AG04450 (cell line): ENCODE results near the gene LARGE1. TPM values are rescaled to one million over a fixed set of nuclear protein-coding genes. Genes with fewer than 3 reads are reported as not detected.

Source experiments
- CTCF ChIA-PET: fragments of 300-600, 350-600 bp; formaldehyde crosslinking; extraction: SDS; loops from one replicate; lab custom pipeline; 2022; ENCODE audit warnings: antibody characterized with exemption, inconsistent platforms; lab: Charles Lee
- POLR2A ChIA-PET: fragments of 350-600 bp; formaldehyde crosslinking; extraction: SDS; loops from one replicate; lab custom pipeline; 2021; ENCODE audit warnings: antibody characterized with exemption, inconsistent platforms; lab: Yijun Ruan, JAX
- DNase-seq: peaks from one replicate; pipeline ENCODE4 v3.0.0-alpha.2; 2011; ENCODE audit warnings: low read depth, low spot score
- H3K27ac ChIP-seq: one replicate; pipeline ENCODE4 v1.5.1; 2012; ENCODE audit warnings: low read depth, low read length, control low read depth
- H3K27me3 ChIP-seq: one replicate; pipeline ENCODE4 v1.6.0; 2012; ENCODE audit warnings: low read length; ENCODE audit not compliant: control insufficient read depth, insufficient read depth
- H3K4me3 ChIP-seq: 2 replicates; pipeline ENCODE4 v1.5.1; 2011; ENCODE audit warnings: mild to moderate bottlenecking, low read depth, low read length, control low read depth
- H3K9me3 ChIP-seq: 2 replicates; pipeline ENCODE4 v1.5.1; 2012; ENCODE audit warnings: low read length; ENCODE audit not compliant: control insufficient read depth, insufficient read depth
- polyA plus RNA-seq: library from polyadenylated mRNA; depleted of rRNA; stranded (reverse); fragments of >200 nt; gene quantifications from 2 replicates; pipeline ENCODE4 v1.2.3, GENCODE V29; 2011
- TF ChIP-seq, protein P1 (sequence below): IDR thresholded peaks from 2 replicates; pipeline ENCODE4 v1.5.1; 2011; ENCODE audit warnings: low read depth, low read length, control low read depth, inconsistent platforms

LARGE1 gene
- polyA plus RNA-seq, 1 experiment: 8.4 TPM

DNA sequence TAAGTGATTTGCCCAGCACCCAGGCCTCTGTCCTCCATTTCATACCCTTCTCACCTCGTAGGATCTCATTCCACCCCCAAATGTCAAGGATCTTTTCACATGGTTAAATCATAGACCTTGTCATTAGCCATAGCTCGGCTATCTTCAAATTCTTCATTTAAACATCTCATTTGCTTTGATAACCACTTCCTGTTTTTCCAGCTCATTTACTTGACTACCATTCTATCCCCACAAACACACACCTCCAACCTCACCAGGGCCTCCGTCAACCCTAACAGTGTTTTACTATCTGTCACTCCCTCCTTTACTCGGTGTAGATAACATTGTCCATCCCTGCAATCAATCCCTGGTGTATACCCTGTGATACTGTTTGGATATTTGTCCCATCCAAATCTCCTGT is 36.8 kb upstream of the LARGE1 start:
- ChIA-PET POLR2A (no interaction called here), CTCF (no interaction called here)
- peaks cover 1% of the 10 kb centered on the region; the same call in 1 of the 2 replicates for H3K9me3 ChIP-seq
- no peak overlapping the region for H3K27ac ChIP-seq
- DNase-seq: no peak
- H3K27me3 ChIP-seq: no peaks in the 10 kb centered on the region
- no peak overlapping the region for H3K4me3 ChIP-seq
- TF ChIP-seq, protein P1, sequence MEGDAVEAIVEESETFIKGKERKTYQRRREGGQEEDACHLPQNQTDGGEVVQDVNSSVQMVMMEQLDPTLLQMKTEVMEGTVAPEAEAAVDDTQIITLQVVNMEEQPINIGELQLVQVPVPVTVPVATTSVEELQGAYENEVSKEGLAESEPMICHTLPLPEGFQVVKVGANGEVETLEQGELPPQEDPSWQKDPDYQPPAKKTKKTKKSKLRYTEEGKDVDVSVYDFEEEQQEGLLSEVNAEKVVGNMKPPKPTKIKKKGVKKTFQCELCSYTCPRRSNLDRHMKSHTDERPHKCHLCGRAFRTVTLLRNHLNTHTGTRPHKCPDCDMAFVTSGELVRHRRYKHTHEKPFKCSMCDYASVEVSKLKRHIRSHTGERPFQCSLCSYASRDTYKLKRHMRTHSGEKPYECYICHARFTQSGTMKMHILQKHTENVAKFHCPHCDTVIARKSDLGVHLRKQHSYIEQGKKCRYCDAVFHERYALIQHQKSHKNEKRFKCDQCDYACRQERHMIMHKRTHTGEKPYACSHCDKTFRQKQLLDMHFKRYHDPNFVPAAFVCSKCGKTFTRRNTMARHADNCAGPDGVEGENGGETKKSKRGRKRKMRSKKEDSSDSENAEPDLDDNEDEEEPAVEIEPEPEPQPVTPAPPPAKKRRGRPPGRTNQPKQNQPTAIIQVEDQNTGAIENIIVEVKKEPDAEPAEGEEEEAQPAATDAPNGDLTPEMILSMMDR: no peak

- Histone ChIP-seq H3K4me3 (no peak overlapping the region), H3K27ac (no peak overlapping the region), H3K27me3 (no peaks in the 10 kb centered on the region), H3K9me3 (peaks cover 4% of the 10 kb centered on the region; the same call in 1 of the 2 replicates)
- CTCF ChIA-PET: no interaction called here
- no peak for DNase-seq
- POLR2A ChIA-PET: no interaction called here
- TF ChIP-seq, protein P1: no peak
Measured at GRCh38 chr22:33952776-33953175, 32.5 kb upstream of the LARGE1 start.

GRCh38 chr22:33940741-33941140 is 20.5 kb upstream of the LARGE1 start:
- no peaks in the 10 kb centered on the region for H3K9me3 ChIP-seq
- ChIA-PET CTCF (interaction anchor here (3.8 kb wide), 1 partner anchor 18 kb away, joined by 22 read pairs; no protein-coding TSS in a partner anchor), POLR2A (no interaction called here)
- no peaks in the 10 kb centered on the region for H3K27me3 ChIP-seq
- no peak for DNase-seq
- TF ChIP-seq, protein P1: no peak
- no peak overlapping the region for H3K27ac ChIP-seq
- H3K4me3 ChIP-seq: no peak overlapping the region

GRCh38 chr22:33932997-33933396 is 12.7 kb upstream of the LARGE1 start:
- ChIA-PET CTCF (interaction anchor here (2.5 kb wide), 1 partner anchor 10 kb away, joined by 8 read pairs; no protein-coding TSS in a partner anchor), POLR2A (no interaction called here)
- TF ChIP-seq, protein P1: no peak
- no peaks in the 10 kb centered on the region for H3K9me3 ChIP-seq
- no peaks in the 10 kb centered on the region for H3K27me3 ChIP-seq
- no peak for DNase-seq
- H3K4me3 ChIP-seq: no peak overlapping the region
- H3K27ac ChIP-seq: no peak overlapping the region

GRCh38 chr22:33931406-33931805 is 11.1 kb upstream of the LARGE1 start:
- Histone ChIP-seq H3K4me3 (no peak overlapping the region), H3K27me3 (peaks cover 2% of the 10 kb centered on the region), H3K9me3 (no peaks in the 10 kb centered on the region), H3K27ac (no peak overlapping the region)
- POLR2A ChIA-PET: no interaction called here
- CTCF ChIA-PET: interaction anchor here (0.7 to 2.5 kb wide), 2 partner anchors 8 to 255 kb away, joined by 4 to 8 read pairs; no protein-coding TSS in a partner anchor
- DNase-seq: no peak
- TF ChIP-seq, protein P1: no peak
